22Rv1 (cell line): ENCODE results near the gene ABCB11.

Experiments
- H3K27ac ChIP-seq: fragments of 450-650 bp; 2 replicates; pipeline ENCODE4 v1.5.1; 2017
- ZFX ChIP-seq: fragments of 450-650 bp; IDR thresholded peaks from 2 replicates; pipeline ENCODE4 v1.6.1; 2017; ENCODE audit warnings: antibody characterized with exemption, borderline replicate concordance
- TF ChIP-seq, protein P1 (sequence below): fragments of 450-650 bp; IDR thresholded peaks from 2 replicates; pipeline ENCODE4 v1.5.1; 2017; ENCODE audit warnings: mild to moderate bottlenecking

The ABCB11 gene

GRCh38 chr2:169036736-169037440, 5.8 kb upstream of the ABCB11 start:
- H3K27ac ChIP-seq, result no peak overlapping the region

DNA sequence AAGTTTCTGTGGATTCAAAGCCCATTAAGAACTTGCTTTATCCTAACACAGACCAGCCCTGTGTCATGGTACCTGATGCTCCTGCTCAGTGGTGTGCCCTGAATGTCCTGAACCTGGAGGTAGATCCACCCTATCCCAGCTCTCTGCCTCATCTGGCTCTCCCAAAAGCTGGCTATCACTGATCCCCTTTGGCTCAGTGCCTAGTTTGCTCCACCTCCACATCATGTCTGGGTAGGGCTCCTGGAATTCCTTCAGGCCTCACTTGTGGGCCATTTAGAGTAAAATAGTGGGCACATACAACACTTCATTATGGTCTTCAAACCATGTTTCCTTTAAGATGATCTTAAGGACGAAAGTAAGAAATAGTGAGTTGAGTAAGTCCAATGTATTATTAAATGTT, 4.8 kb upstream of the ABCB11 start:
- no peak for TF ChIP-seq ZFX
- TF ChIP-seq, protein P1, sequence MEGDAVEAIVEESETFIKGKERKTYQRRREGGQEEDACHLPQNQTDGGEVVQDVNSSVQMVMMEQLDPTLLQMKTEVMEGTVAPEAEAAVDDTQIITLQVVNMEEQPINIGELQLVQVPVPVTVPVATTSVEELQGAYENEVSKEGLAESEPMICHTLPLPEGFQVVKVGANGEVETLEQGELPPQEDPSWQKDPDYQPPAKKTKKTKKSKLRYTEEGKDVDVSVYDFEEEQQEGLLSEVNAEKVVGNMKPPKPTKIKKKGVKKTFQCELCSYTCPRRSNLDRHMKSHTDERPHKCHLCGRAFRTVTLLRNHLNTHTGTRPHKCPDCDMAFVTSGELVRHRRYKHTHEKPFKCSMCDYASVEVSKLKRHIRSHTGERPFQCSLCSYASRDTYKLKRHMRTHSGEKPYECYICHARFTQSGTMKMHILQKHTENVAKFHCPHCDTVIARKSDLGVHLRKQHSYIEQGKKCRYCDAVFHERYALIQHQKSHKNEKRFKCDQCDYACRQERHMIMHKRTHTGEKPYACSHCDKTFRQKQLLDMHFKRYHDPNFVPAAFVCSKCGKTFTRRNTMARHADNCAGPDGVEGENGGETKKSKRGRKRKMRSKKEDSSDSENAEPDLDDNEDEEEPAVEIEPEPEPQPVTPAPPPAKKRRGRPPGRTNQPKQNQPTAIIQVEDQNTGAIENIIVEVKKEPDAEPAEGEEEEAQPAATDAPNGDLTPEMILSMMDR, result no peak
- no peak overlapping the region for H3K27ac ChIP-seq

More at GRCh38 chr2:169036736-169037440, 5.8 kb upstream of the ABCB11 start:
- TF ChIP-seq ZFX, result no peak
- TF ChIP-seq, protein P1, result no peak

- H3K27ac ChIP-seq, result no peak overlapping the region
- TF ChIP-seq, protein P1, result no peak
- no peak for TF ChIP-seq ZFX
Measured at GRCh38 chr2:169034984-169035544, 3.9 kb upstream of the ABCB11 start.

GRCh38 chr2:169034256-169034655, 3.1 kb upstream of the ABCB11 start:
- H3K27ac ChIP-seq, result no peak overlapping the region
- TF ChIP-seq, protein P1, result no peak
- no peak for TF ChIP-seq ZFX

- no peak overlapping the region for H3K27ac ChIP-seq
- TF ChIP-seq, protein P1, result no peak
- no peak for TF ChIP-seq ZFX
Measured at GRCh38 chr2:169029341-169029740, 1.8 kb downstream of the ABCB11 start.

- no peak for TF ChIP-seq ZFX
- TF ChIP-seq, protein P1, result no peak
- H3K27ac ChIP-seq, result no peak overlapping the region
Measured at GRCh38 chr2:169027234-169027633, 3.9 kb downstream of the ABCB11 start.

DNA sequence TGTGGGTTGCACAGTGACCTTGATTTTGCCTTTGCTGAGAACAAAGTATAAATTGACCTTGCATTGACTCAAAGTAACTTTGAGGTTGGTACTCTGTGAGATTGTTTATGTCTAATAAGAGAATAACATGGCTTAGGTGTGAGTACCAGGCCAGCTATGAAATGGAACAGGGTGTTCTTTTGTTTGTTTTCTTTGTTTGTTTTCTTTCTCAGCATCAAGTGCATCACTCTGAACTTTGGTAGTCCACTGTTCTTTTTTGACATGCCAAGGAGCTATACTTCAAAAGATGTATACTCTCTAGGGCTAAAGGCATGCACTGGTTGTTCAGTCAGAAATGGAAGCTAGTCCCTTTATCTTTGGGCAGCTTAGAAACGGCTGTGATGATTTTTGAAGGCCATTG, 5.1 kb downstream of the ABCB11 start:
- no peak for TF ChIP-seq ZFX
- TF ChIP-seq, protein P1, result no peak
- H3K27ac ChIP-seq, result no peak overlapping the region
